ENCODE results near the gene COMT. TPM values are rescaled to one million over a fixed set of nuclear protein-coding genes. Genes with fewer than 3 reads are reported as not detected.

COMT gene
- total RNA-seq, 1 experiment from 2014 or later, result 142 TPM

DNA sequence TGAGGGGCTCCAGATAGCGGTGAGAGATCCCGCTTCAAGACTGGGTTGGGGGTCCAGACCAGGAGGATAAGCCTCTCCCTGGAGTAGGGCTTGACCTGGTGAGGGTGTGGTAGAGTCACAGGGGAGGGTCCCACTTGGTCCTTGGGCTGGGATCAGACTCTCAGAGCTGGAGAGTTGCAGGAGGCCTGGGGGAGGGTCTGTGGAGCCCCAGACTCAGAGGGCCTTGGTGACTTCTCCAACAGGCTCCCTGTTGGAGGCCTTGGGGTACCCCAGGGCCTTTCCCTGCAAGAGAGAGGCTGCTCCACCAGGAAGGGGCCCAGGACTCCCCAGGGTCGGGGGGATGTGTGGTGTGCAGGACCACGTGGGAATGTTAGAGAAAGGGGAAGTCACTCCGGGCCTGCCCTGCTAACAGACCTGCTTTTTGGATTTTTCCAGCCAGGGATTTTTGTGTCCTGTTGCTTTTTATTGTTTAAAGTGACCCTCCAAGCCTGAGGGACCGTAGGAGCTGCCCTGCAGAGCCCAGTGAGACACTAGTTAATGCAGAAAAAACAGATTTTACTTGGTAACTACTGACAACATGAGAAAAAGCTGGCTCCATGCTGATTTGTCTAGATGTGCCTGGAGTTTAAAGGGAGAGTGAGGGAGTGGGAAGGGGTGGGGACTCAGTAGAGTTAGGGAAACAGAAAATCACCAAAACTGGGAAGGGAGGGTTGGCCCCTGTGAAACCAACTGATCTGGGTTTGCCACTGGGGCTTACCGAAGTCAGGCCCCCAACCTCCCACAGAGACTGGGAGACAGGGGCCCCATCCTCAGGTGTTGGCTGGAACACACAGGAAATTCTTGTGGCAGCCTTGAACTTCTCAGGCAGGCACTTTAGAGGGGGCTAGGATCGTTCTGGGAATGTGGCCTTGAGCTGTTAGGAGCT lies 847 bp downstream of the COMT start:
- in situ Hi-C loops (cut with HindIII; ENCODE audit: low sequenced_read_pairs), result no loop called here
- DNase-seq (ENCODE audit: low spot score), result peak; percentile 65

DNA sequence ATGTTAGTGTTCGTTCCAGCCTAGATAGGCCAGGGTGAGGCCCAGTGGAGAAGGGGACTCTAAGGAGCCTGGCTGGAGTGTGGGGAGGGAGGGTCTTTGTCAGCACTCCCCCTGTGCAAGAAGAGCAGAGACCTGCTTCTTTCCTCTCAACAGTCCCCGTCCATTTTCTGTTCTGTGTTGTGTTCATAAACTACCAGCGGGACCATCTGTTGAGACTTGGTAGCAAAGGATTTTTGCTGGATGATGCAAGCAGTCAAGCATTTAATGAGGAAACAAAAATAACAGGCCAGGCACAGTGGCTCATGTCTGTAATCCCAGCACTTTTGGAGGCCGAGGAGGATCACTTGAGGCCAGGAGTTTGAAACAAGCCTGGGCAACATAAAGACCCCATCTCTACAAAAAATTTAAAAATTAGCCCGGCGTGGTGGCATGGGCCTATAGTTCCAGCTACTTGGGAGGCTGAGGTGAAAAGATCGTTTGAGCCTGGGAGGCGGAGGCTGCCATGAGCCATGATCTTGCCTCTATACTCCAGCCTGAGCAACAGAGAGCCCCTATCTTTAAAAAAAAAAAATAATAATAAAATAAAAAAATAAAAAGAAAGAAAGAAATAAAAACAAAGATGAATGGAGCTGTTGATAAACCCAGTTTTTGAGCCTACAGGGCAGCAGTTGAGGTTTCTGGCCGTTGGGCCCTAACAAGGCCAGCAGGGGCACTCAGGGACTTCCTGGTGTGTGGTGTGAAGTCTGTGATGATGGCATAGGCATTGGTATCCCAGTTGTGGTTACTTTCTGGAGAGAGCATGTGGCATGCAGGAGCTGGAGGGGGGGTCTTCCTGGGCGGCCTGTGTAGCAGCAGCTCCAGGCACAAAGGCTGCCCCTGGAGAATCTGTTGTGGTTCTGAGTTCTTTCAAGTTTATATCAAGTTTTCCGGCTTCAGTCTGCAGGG lies 1.8 kb downstream of the COMT start:
- in situ Hi-C loops (cut with HindIII; ENCODE audit: low sequenced_read_pairs), result no loop called here
- DNase-seq (ENCODE audit: low spot score), result peak; percentile 95

DNA sequence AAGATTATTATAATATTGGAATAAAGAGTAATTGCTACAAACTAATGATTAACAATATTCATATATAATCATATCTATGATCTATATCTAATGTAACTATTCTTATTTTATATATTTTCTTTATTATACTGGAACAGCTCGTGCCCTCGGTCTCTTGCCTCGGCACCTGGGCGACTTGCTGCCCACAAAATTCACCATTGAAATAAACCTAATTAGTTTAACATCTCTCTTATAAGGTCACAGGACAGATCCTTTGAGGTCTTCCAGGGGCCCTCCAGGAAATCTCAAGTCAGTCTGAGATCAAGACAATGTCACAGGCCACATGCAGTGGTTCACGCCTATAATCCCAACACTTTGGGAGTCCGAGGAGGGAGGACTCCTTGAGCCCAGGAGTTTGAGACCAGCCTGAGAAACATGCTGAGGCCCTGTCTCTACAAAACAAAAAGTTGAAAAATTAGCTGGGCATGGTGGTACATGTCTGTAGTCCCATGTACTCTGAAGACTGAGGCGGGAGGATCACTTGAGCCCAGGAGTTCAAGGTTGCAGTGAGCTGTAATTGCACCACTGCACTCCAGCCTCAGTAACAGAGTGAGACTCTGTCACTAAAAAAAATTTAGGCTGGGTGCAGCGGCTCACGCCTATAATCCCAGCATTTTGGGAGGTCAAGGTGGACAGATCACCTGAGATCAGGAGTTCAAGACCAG lies 6.6 kb downstream of the COMT start:
- in situ Hi-C loops (cut with HindIII; ENCODE audit: low sequenced_read_pairs), result no loop called here
- no peak for DNase-seq (ENCODE audit: low spot score)

DNA sequence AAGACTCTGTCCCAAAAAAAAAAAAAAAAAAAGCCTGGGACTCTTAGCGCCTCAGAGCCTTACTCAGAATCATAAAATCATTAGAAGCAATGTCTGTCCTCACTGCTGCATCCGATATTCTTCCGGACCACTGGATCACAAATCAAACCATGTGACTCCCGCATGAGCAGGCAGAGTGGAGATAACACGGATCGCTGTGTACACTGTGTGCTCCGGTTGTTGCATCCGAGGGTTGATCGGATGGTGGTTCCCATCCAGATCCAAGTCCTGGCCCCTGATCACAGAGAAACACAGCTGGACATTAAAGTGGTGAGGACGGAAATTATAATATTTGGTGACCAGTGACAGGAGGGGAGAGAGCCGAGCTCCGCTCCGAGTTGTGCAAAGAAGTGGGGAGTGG lies 9.8 kb downstream of the COMT start:
- peak; percentile 83 for DNase-seq (ENCODE audit: low spot score)
- in situ Hi-C loops (cut with HindIII; ENCODE audit: low sequenced_read_pairs), result loop anchor here (25.0 kb wide), 1 partner anchor 189 kb away; the partner anchor contains the start of gene TBX1

DNA sequence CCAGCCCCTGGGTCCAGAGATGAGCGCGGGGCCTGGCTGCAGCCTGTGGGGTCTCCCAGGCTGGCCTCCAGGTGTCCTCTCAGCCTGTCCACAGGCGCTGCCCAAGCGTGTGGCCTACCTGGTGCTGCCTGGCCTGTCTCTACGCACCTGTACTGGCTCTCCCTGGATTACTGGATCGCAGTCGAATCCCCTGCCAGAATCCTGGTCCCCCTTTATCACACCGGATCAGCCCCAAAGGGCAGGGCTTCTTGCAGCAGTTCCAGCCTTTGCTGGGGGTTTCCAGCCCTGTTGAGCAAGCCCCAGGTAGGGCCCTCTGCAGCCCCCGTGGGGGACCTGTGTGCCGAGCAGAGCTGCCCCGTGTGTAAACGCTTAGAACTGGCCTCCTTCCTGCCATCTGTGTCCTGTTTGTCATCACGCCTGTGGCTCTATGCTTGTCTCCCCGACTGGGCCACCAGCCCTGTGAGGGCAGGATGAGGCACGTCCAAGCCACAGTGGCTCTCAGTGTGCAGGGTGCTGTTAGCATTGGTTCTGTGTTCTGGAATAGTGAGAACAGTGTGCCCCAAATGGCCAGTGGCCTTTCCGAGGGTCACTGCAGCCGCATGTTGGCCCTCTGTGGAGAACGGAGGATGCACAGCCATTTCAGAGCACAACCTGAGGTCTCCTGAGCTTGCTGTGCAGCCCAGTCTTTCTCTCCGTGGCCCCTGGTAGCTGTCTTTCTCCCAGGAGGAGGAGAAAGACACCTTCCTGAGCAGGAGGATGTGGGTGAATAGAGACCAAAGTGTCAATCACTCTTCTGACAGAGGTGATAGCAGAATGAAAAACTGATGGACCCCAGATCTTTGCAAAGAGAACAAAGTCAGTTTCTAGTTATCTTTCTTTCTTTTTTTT lies 13.9 kb downstream of the COMT start:
- DNase-seq (ENCODE audit: low spot score), result peak; percentile 89
- in situ Hi-C loops (cut with HindIII; ENCODE audit: low sequenced_read_pairs), result loop anchor here (25.0 kb wide), 1 partner anchor 193 kb away; the partner anchor contains the start of gene TBX1

DNA sequence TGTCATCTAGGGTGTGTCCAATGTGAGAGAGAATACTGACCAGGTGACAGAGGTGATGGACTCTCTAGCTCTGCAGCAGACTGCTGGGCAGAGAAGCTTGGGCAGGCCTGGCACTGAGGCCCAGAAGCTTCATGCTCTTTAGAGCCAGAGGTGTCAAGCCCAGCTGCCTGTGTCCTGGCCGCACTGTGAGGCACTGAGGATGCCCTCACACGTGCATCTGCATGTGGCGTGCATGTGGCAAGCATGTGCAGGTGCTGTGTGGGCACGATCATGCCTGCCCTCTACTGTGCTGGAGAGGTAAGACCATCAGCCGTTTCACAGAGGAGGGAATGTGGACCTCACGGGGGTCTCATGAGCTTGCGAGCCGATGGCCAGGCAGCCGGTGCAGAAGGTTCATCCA lies 15.9 kb downstream of the COMT start:
- in situ Hi-C loops (cut with HindIII; ENCODE audit: low sequenced_read_pairs), result loop anchor here (25.0 kb wide), 1 partner anchor 195 kb away; the partner anchor contains the start of gene TBX1
- DNase-seq (ENCODE audit: low spot score), result no peak

DNA sequence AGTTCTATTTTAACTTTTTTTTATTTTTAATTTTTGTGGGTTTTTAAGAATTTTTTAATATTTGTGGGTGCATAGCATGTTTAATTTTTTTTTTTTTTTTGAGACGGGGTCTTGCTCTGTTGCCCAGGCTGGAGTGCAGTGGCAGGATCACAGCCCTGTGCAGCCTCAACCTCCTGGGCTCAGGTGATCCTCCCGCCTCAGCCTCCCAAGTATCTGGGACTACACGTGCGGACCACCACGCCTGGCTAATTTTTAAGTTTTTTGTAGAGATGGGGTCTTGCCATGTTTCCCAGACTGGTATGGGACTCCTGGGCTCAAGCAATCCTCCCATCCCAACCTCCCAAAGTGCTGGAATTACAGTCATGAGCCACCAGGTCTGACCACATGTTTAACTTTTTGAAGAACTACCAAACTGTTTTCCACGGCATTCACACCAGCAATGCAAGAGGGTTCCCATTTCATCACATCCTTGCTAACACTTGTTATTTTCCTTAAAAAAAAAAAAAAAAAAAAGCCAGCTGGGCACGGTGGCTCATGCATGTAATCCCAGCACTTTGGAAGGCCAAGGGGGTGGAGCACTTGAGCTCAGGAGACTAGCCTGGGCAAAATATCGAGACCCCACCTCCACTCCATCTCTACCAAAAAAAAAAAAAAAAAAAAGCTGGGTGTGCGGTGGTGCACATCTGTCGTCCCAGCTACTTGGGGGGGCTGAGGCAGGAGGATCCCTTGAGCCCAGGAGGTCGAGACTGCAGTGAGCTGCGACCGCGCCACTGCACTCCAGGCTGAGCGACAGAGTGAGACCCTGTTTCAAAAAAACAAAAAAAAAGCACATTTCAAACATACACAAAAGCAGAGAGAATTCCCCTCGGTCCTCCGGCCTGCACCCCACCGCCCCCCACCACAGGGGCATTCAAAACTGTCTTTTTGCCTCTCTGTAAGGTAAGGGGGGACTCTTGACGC lies 16.8 kb downstream of the COMT start:
- no peak for DNase-seq (ENCODE audit: low spot score)
- in situ Hi-C loops (cut with HindIII; ENCODE audit: low sequenced_read_pairs), result loop anchor here (25.0 kb wide), 1 partner anchor 196 kb away; the partner anchor contains the start of gene TBX1

DNA sequence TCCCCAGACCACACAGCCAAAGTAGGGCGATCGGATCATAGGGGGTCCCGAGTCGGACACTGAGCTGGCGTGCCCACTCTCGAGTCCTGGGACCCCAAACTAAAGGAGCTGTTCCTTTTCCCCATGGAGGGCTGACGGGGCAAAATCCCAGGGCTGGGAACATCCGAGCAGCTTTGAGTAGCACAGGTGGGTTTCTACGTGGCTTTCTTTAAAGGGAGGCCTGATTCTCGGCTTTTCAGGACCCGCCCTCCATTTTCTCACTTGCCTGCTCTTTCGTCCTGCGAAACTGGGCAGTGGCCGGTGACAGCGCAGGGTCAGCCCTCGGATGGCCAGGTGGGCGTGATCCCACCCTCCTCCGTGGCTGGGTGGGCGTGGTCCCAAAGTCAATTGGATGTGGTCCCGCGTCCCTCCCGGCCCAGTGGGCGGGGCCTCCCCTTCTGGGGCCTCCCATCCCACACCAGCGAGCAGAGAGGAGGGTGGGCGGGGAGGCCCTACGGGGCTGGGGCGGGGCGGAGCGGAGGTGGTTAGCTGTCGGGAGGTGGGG lies 17.5 kb downstream of the COMT start:
- no peak for DNase-seq (ENCODE audit: low spot score)
- in situ Hi-C loops (cut with HindIII; ENCODE audit: low sequenced_read_pairs), result loop anchor here (25.0 kb wide), 1 partner anchor 197 kb away; the partner anchor contains the start of gene TBX1

DNA sequence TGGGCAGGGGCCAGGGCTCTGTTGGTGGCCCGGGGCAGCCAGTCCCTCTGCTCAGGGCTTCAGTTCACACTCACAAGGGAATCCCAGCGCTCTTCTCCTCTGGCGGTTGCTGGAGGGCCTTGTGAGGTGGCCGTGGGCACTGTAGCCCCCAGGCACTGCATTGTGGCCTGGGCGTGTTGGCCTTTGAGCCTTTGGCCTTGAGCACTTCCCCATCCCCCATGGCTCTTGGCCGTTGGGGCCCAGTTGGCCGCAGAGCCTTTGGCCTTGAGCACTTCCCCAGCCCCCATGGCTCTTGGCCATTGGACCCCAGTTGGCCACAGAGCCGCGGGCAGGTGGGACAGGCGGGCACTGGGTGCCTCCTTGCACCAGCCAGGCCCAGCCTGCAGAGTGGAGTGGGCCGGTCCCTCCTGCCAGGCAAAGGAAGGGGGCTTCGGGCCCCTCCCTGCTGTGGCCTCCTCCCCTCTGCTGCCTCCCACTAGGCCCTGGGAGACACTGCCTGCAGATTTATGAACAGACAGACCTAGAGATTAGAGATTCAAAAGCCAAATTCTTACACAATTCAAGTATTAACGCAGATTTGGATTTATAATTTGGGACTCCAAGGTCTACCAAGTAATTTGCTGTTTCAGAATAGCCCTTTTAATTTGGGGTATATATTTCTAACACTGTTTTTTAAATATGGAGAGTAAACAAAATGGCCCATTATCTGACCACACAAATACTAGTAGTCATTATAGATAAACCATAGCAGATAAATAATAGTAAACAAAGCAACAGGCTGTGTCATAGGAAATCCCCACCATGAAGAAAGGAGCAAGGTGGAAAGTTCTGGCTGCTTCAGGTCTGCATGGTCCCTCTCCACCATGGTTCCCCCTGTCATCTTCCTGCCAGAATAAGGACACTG lies 18.3 kb downstream of the COMT start:
- in situ Hi-C loops (cut with HindIII; ENCODE audit: low sequenced_read_pairs), result loop anchor here (25.0 kb wide), 1 partner anchor 198 kb away; the partner anchor contains the start of gene TBX1
- no peak for DNase-seq (ENCODE audit: low spot score)

DNA sequence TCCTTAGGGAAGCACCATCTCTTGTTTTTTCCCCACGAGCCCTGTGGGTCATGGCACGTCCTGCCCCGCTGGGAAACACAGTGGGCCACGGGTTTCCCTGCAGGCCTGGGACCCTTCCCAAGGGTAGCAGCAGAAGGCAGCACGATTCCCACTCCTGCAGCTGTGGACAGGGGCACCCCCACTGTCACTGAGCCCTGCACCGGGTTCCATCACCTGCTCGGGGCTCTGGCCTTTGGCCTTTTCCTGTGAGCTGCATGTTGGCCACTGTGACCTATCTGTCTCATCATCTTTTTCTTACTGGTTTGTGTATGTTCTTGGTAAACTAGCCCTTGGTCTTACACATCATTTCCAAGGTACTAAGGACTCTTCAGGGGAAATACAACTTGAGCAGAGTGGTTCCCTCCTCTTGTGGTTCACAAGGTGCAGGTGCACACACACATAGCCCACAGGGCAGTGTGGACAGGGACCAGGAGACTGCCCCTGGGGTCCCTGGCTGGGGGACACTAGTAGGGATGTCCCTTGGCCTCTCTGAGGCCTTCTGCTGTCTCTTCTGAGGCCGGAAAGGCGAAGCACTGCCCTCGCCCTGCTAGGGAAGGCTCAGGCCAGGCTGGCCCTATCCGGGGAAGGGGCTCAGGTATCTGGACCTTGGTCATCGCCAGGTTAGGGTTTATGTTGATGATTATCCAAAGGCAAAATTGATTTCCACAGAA lies 19.1 kb downstream of the COMT start:
- in situ Hi-C loops (cut with HindIII; ENCODE audit: low sequenced_read_pairs), result loop anchor here (25.0 kb wide), 1 partner anchor 198 kb away; the partner anchor contains the start of gene TBX1
- no peak for DNase-seq (ENCODE audit: low spot score)

DNA sequence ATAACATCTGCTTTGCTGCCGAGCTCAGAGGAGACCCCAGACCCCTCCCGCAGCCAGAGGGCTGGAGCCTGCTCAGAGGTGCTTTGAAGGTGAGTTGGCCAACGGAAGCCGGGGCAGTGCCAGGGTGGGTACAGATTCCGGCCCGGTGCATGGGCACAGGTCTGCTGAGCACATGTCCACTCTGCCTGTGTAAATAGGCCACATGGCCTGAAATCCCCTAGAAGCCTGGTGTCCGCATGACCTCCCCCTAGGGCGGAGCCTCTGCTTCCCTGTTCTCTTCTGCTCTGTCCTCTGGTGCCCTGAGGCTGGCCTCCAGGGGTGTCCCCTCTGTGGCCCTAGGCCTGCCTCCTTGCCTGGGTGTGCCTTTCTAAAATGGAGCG lies 19.6 kb downstream of the COMT start:
- no peak for DNase-seq (ENCODE audit: low spot score)
- in situ Hi-C loops (cut with HindIII; ENCODE audit: low sequenced_read_pairs), result loop anchor here (25.0 kb wide), 1 partner anchor 199 kb away; the partner anchor contains the start of gene TBX1

DNA sequence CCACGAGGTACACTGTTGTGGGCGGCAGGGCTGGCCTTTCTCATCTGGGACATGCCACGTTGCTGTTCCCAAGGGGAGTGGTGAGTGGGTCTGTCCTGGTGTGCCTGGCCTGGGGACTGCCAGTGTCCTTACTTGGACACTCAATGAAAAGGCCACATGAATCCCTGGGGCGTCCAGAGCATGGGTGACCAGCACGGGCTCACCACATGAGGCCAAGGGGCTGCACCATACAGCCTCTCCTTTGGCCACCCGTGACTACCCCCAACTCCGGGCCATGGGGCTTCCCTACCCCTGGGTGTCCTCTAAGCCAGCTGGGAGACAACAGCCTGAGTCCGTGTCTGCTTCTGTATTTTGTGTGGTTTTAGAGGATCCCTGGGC lies 20.3 kb downstream of the COMT start:
- in situ Hi-C loops (cut with HindIII; ENCODE audit: low sequenced_read_pairs), result loop anchor here (25.0 kb wide), 1 partner anchor 200 kb away; the partner anchor contains the start of gene TBX1
- DNase-seq (ENCODE audit: low spot score), result no peak

DNA sequence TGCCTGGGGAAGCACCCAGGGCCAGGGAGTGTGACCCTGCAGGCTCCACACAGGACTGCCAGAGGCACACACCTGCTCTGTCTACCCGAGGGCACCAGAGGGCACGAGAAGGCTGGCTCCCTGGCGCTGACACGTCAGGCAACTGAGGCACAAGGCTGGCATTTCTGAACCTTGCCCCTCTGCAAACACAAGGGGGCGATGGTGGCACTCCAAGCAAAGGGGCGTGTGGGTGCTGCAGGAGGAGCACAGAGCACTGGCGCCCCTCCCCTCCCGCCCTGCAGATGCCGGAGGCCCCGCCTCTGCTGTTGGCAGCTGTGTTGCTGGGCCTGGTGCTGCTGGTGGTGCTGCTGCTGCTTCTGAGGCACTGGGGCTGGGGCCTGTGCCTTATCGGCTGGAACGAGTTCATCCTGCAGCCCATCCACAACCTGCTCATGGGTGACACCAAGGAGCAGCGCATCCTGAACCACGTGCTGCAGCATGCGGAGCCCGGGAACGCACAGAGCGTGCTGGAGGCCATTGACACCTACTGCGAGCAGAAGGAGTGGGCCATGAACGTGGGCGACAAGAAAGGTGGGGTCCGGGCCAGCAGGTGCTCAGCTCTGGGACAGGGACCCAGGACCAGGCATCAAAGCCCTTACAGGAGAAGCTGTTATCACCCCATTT lies 20.8 kb downstream of the COMT start:
- in situ Hi-C loops (cut with HindIII; ENCODE audit: low sequenced_read_pairs), result loop anchor here (25.0 kb wide), 1 partner anchor 200 kb away; the partner anchor contains the start of gene TBX1
- no peak for DNase-seq (ENCODE audit: low spot score)
